ENCODE results near the gene MAN2B1. TPM values are rescaled to one million over a fixed set of nuclear protein-coding genes. Genes with fewer than 3 reads are reported as not detected.

Gene MAN2B1
- total and polyA plus RNA-seq, 4 donors = 38.7 to 160 (median 105) TPM

GRCh38 chr19:12611361-12611699 lies 55.2 kb downstream of the MAN2B1 start:
- Histone ChIP-seq H3K9me3 (ENCODE audit: control insufficient read depth in 4 of 4, insufficient read depth in 3 of 4, low read length in 3 of 4) (no peaks in the 10 kb centered on the region), H3K4me1 (ENCODE audit: control insufficient read depth in 5 of 5, insufficient read depth in 5 of 5, low read length in 5 of 5) (peaks cover 0 to 12% (median 5%) of the 10 kb centered on the region in 5 donors), H3K4me3 (peak overlapping the region; percentile 91), H3K27me3 (ENCODE audit: control insufficient read depth in 3 of 3, insufficient read depth in 3 of 3, low read length in 2 of 3) (no peaks in the 10 kb centered on the region), H3K27ac (ENCODE audit: low read depth in 1 of 2, low read length in 1 of 2) (peak overlapping the region; percentile 96 to 99), H3K36me3 (ENCODE audit: control insufficient read depth in 4 of 4, insufficient read depth in 4 of 4, low read length in 4 of 4) (peaks cover 2 to 22% (median 6%) of the 10 kb centered on the region in 4 donors), H3K9ac (ENCODE audit: insufficient read depth in 1 of 2, low read length in 2 of 2) (peak overlapping the region; percentile 92 to 95)
- TF ChIP-seq, protein P1, sequence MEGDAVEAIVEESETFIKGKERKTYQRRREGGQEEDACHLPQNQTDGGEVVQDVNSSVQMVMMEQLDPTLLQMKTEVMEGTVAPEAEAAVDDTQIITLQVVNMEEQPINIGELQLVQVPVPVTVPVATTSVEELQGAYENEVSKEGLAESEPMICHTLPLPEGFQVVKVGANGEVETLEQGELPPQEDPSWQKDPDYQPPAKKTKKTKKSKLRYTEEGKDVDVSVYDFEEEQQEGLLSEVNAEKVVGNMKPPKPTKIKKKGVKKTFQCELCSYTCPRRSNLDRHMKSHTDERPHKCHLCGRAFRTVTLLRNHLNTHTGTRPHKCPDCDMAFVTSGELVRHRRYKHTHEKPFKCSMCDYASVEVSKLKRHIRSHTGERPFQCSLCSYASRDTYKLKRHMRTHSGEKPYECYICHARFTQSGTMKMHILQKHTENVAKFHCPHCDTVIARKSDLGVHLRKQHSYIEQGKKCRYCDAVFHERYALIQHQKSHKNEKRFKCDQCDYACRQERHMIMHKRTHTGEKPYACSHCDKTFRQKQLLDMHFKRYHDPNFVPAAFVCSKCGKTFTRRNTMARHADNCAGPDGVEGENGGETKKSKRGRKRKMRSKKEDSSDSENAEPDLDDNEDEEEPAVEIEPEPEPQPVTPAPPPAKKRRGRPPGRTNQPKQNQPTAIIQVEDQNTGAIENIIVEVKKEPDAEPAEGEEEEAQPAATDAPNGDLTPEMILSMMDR (IDR thresholded peaks at IDR 0.05; ENCODE audit: control extremely low read depth, extremely low read depth) = no peak
- WGBS, 2 donors = 0 to 1% methylated on average over 10 of the region's 10 CpGs
- DNase-seq (peak; percentile 88 to 92 (median 92)), ATAC-seq (ENCODE audit: insufficient read depth, low FRiP score) (peak; percentile 37)

DNA sequence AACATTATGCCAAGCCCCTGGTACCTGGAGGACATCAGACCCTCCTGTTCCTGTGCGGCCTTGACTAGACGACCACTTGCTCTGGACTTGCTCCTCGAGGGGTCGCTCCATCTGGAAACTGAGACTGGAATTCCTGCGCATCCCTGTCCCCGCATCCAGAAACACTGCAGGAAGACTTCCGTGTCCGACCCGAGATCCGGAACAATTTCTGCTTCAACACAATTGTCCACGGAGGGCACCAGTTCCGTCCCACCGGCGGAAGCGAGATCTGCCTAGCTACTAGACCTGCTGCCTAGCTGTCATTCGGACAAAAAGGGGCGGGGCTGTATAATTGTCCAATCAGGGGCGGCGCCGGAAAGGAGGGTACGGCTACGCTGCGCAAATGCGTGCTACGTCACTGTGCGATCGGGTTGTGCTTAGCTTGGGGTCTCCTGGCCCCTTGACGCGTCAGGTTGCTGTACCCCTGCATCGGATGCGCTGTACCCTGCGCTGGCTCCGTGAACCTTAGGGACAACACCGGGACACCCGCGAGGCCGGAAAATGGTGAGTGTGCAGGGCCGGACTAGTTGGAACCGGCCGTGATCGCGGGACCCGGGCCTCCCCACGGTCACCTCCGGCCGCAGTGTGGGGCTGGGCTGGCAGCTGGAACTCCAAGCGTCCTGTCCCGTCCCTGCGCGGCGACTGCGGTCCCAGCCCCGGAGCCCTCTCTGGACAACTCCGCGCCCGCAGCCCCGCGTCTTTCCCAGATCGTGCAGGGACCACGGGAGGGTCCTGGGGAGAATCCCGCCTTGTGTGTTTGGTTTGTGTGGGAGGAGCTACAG lies 55.8 kb downstream of the MAN2B1 start, which contains the start of the genes ZNF490 and ZNF791:
ZNF490 (minus strand) TSS at position 274 of the 821 bp plus-strand sequence; CDS start at position 141, 133 bp downstream.
ZNF791 (plus strand) TSS at position 381 of the 821 bp plus-strand sequence; CDS start at position 541, 160 bp downstream.
- H3K4me3 ChIP-seq = peak within 1 kb of the TSS; percentile 91
- 0% methylated on average over 61 of the region's 61 CpGs for WGBS, 2 donors
- TF ChIP-seq, protein P1 (IDR thresholded peaks at IDR 0.05; ENCODE audit: control extremely low read depth, extremely low read depth) = no peak
- no peaks in the 10 kb centered on the region for H3K27me3 ChIP-seq (ENCODE audit: control insufficient read depth in 3 of 3, insufficient read depth in 3 of 3, low read length in 2 of 3)
- DNase-seq (peak; percentile 98 to 99 (median 99)), ATAC-seq (ENCODE audit: insufficient read depth, low FRiP score) (peak; percentile 99)
- H3K4me1 ChIP-seq (ENCODE audit: control insufficient read depth in 5 of 5, insufficient read depth in 5 of 5, low read length in 5 of 5) = peaks cover 0 to 12% (median 5%) of the 10 kb centered on the region in 5 donors
- H3K27ac ChIP-seq (ENCODE audit: low read depth in 1 of 2, low read length in 1 of 2) = peak within 1 kb of the TSS; percentile 96 to 99
- H3K36me3 ChIP-seq (ENCODE audit: control insufficient read depth in 4 of 4, insufficient read depth in 4 of 4, low read length in 4 of 4) = peaks cover 2 to 19% (median 6%) of the 10 kb centered on the region in 4 donors
- H3K9ac ChIP-seq (ENCODE audit: insufficient read depth in 1 of 2, low read length in 2 of 2) = peak within 1 kb of the TSS; percentile 92 to 95
- H3K9me3 ChIP-seq (ENCODE audit: control insufficient read depth in 4 of 4, insufficient read depth in 3 of 4, low read length in 3 of 4) = no peaks in the 10 kb centered on the region

GRCh38 chr19:12607631-12608030 lies 58.9 kb downstream of the MAN2B1 start:
- peaks cover 0 to 12% (median 5%) of the 10 kb centered on the region in 5 donors for H3K4me1 ChIP-seq (ENCODE audit: control insufficient read depth in 5 of 5, insufficient read depth in 5 of 5, low read length in 5 of 5)
- no peaks in the 10 kb centered on the region for H3K27me3 ChIP-seq (ENCODE audit: control insufficient read depth in 3 of 3, insufficient read depth in 3 of 3, low read length in 2 of 3)
- H3K36me3 ChIP-seq (ENCODE audit: control insufficient read depth in 4 of 4, insufficient read depth in 4 of 4, low read length in 4 of 4) = peaks cover 0 to 24% (median 4%) of the 10 kb centered on the region in 4 donors
- no peak overlapping the region for H3K27ac ChIP-seq (ENCODE audit: low read depth in 1 of 2, low read length in 1 of 2)
- H3K9me3 ChIP-seq (ENCODE audit: control insufficient read depth in 4 of 4, insufficient read depth in 3 of 4, low read length in 3 of 4) = no peaks in the 10 kb centered on the region
- DNase-seq (no peak), ATAC-seq (ENCODE audit: insufficient read depth, low FRiP score) (no peak)
- TF ChIP-seq, protein P1 (IDR thresholded peaks at IDR 0.05; ENCODE audit: control extremely low read depth, extremely low read depth) = no peak
- H3K9ac ChIP-seq (ENCODE audit: insufficient read depth in 1 of 2, low read length in 2 of 2) = no peak overlapping the region
- no peak overlapping the region for H3K4me3 ChIP-seq
- 58 to 82% methylated on average over 3 of the region's 3 CpGs for WGBS, 2 donors

Measured in lung (tissue), 12 donors.